Hepatocyte (in vitro differentiated cells): ENCODE data around the gene BLOC1S1.
A peak's percentile ranks its signal among the peaks of the same experiment; 100 is the strongest.

Source experiments
- CTCF ChIP-seq: fragments of 200-600 bp; sonication (generic); IDR thresholded peaks from 2 replicates; pipeline ENCODE4 v1.5.1; 2016; ENCODE audit warnings: antibody characterized with exemption, mild to moderate bottlenecking; ENCODE audit not compliant: poor library complexity
- EZH2 ChIP-seq: fragments of 200-600 bp; sonication (generic); IDR thresholded peaks from 2 replicates; pipeline ENCODE4 v1.6.1; 2016; ENCODE audit warnings: antibody characterized with exemption, mild to moderate bottlenecking, borderline replicate concordance

GRCh38 chr12:55705782-55706402 is 10.0 kb upstream of the BLOC1S1 start:
- TF ChIP-seq CTCF (peak; percentile 29), EZH2 (no peak)
